MM.1S (cell line): Measurements from ENCODE around the gene HSD11B1L.
"Not testable (repeated sequence)": the region's sequence is repeated elsewhere in the genome, so short reads cannot be mapped to it uniquely, and the experiment has no call there.

Experiments
- DNase-seq: peaks from one replicate; pipeline ENCODE4 v3.0.0-alpha.2; 2015
- H2AFZ ChIP-seq: fragments of 300-600 bp; sonication (generic); 2 replicates; pipeline ENCODE4 v1.6.0; 2016; ENCODE audit warnings: antibody characterized with exemption, low read length
- H3F3A ChIP-seq: fragments of 300-600 bp; sonication (generic); 2 replicates; pipeline ENCODE4 v1.6.1; 2016; ENCODE audit warnings: mild to moderate bottlenecking, antibody characterized with exemption, low read length, moderate library complexity, mixed read lengths; ENCODE audit not compliant: insufficient read depth
- H3K27ac ChIP-seq: fragments of 300-600 bp; sonication (generic); 2 replicates; pipeline ENCODE4 v1.5.1; 2016; ENCODE audit warnings: mild to moderate bottlenecking, low read length
- H3K27me3 ChIP-seq: fragments of 300-600 bp; sonication (generic); replicated peaks from 2 replicates; pipeline ENCODE4 v1.6.0; 2016; ENCODE audit warnings: low read length; ENCODE audit not compliant: insufficient read depth
- H3K36me3 ChIP-seq: fragments of 300-600 bp; sonication (generic); replicated peaks from 2 replicates; pipeline ENCODE4 v1.6.1; 2016; ENCODE audit warnings: mild to moderate bottlenecking, low read length, mixed read lengths; ENCODE audit not compliant: insufficient read depth
- H3K4me1 ChIP-seq: fragments of 300-600 bp; sonication (generic); 2 replicates; pipeline ENCODE4 v1.6.1; 2016; ENCODE audit warnings: low read length, mixed read lengths
- H3K4me2 ChIP-seq: fragments of 300-600 bp; sonication (generic); 2 replicates; pipeline ENCODE4 v1.6.0; 2016; ENCODE audit warnings: low read depth, low read length
- H3K4me3 ChIP-seq: fragments of 300-600 bp; sonication (generic); 2 replicates; pipeline ENCODE4 v1.5.1; 2016; ENCODE audit warnings: low read length, mixed read lengths
- H3K79me2 ChIP-seq: fragments of 300-600 bp; sonication (generic); 2 replicates; pipeline ENCODE4 v1.6.1; 2016; ENCODE audit warnings: mixed run types, low read length, mixed read lengths
- H3K9ac ChIP-seq: fragments of 300-600 bp; sonication (generic); 2 replicates; pipeline ENCODE4 v1.6.1; 2016; ENCODE audit warnings: low read length, mixed read lengths
- H3K9me2 ChIP-seq: fragments of 300-600 bp; sonication (generic); replicated peaks from 2 replicates; pipeline ENCODE4 v1.6.1; 2016; ENCODE audit warnings: mild to moderate bottlenecking, low read length, mixed read lengths; ENCODE audit not compliant: insufficient read depth
- H3K9me3 ChIP-seq: fragments of 300-600 bp; sonication (generic); replicated peaks from 2 replicates; pipeline ENCODE4 v1.6.1; 2016; ENCODE audit warnings: mild to moderate bottlenecking, low read length, mixed read lengths; ENCODE audit not compliant: insufficient read depth
- H4K20me1 ChIP-seq: fragments of 300-600 bp; sonication (generic); 2 replicates; pipeline ENCODE4 v1.6.1; 2016; ENCODE audit warnings: mild to moderate bottlenecking, low read length, moderate library complexity, mixed read lengths; ENCODE audit not compliant: insufficient read depth
- EZH2 ChIP-seq: fragments of 300-600 bp; sonication (generic); optimal IDR thresholded peaks from 2 replicates; pipeline ENCODE3; 2017; ENCODE audit warnings: low read depth, mild to moderate bottlenecking, antibody characterized with exemption, low read length, mixed read lengths
- EZH2phosphoT487 ChIP-seq: fragments of 300-600 bp; sonication (generic); IDR thresholded peaks from 2 replicates; pipeline ENCODE4 v1.6.1; 2018; ENCODE audit warnings: antibody characterized with exemption, low read length
- TF ChIP-seq, protein P1 (sequence below): fragments of 300-600 bp; sonication (generic); IDR thresholded peaks from 2 replicates; pipeline ENCODE4 v1.5.1; 2016; ENCODE audit warnings: antibody characterized with exemption, low read length, mixed read lengths

Gene HSD11B1L

DNA sequence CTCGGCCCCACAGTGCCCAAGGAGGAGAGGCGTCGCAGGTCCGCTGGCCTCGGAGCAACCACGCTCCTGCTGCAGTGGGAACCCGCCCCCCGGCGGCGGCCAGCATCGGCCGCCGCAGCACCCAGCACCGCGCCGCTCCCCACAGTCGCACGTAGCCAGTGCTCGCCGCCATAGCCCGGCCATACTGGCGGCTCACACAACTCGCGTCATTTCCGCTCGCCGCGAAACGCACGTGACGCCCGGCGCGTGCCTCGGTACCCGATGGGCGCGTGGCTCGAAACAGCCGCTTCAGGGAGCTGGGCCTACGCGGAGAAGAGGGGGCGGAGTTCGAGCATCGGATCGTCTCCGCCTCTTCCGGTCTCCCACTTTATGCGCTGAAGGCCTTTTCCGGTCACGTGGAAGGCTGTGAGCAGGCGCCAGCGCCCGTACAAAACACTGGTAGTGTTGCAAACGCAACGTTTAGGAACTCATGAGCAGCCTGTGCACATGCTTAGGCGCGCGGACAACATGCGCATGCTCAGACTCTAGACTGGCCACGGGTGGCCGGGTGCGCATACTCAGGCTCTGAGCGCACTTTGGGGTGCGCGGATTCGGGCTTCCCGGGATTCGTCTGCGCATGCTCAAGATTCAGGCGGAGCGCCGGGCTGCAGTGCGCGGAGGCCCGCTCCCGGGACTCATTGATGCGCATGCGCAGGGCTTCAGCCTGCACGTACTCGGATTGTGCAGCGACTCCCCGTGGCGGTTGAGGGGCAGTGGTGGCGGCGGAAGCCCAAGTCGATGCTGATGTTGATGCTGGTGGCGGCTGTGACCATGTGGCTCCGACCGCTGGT lies 39.3 kb downstream of the HSD11B1L start, which contains the start of the genes CATSPERD and LONP1:
TSS of gene CATSPERD (plus strand) at position 677 of the 830 bp plus-strand sequence. CDS start at position 778, 101 bp downstream.
TSS of gene LONP1 (minus strand) at position 186 of the 830 bp plus-strand sequence. CDS start at position 172, 14 bp downstream.
- Histone ChIP-seq H3K79me2 (peaks cover 45% of the 10 kb centered on the region), H3K9me2 (no peaks in the 10 kb centered on the region)

DNA sequence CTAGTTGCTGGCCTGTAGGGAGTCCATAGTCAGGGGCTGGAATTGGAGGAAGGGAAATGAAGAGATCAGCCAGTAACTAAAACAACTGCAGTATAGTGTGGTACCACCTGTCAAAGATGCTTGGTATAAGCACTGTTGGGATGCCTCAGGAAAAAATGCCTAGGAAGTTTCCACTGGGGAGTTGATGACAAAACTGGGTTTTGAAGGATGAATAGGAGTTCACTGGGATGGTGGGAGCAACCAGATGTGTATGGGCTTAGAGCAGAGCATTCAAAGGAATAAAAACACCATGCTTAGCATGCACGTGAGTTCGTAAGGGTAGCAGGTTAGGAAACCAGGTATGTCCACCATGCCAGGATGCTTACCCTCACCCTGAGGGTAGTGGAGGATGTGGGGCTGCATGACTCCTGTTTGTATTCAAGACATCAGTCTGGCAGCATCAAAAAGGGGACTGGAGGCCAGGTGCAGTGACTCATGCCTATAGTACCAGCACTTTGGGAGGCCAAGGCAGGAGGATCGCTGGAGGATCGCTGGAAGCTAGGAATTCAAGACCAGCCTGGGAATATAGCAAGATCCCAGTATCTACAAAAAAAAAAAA lies 46.7 kb downstream of the HSD11B1L start:
- Histone ChIP-seq H3K4me1 (no peaks in the 10 kb centered on the region), H3K36me3 (no peaks in the 10 kb centered on the region), H4K20me1 (no peaks in the 10 kb centered on the region), H3K79me2 (no peaks in the 10 kb centered on the region), H3F3A (no peaks in the 10 kb centered on the region), H3K9me2 (no peaks in the 10 kb centered on the region), H3K9me3 (no peaks in the 10 kb centered on the region), H3K4me3 (no peak overlapping the region), H3K27ac (no peak overlapping the region), H3K9ac (no peak overlapping the region), H3K4me2 (no peak overlapping the region), H2AFZ (no peak overlapping the region), H3K27me3 (peaks cover 73% of the 10 kb centered on the region)
- TF ChIP-seq EZH2phosphoT487 (no peak), EZH2 (no peak)
- TF ChIP-seq, protein P1, sequence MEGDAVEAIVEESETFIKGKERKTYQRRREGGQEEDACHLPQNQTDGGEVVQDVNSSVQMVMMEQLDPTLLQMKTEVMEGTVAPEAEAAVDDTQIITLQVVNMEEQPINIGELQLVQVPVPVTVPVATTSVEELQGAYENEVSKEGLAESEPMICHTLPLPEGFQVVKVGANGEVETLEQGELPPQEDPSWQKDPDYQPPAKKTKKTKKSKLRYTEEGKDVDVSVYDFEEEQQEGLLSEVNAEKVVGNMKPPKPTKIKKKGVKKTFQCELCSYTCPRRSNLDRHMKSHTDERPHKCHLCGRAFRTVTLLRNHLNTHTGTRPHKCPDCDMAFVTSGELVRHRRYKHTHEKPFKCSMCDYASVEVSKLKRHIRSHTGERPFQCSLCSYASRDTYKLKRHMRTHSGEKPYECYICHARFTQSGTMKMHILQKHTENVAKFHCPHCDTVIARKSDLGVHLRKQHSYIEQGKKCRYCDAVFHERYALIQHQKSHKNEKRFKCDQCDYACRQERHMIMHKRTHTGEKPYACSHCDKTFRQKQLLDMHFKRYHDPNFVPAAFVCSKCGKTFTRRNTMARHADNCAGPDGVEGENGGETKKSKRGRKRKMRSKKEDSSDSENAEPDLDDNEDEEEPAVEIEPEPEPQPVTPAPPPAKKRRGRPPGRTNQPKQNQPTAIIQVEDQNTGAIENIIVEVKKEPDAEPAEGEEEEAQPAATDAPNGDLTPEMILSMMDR, result no peak
- DNase-seq, result no peak

More for the DNA sequence above, 39.3 kb downstream of the HSD11B1L start, which contains the start of the genes CATSPERD and LONP1:
- Histone ChIP-seq H3K4me3 (peak within 1 kb of the TSS; percentile 84), H3F3A (no peaks in the 10 kb centered on the region), H3K27ac (peak within 1 kb of the TSS; percentile 86), H3K36me3 (peaks cover 5% of the 10 kb centered on the region; the same call in 1 of the 2 replicates), H3K9me3 (no peaks in the 10 kb centered on the region), H3K27me3 (peaks cover 16% of the 10 kb centered on the region), H3K9ac (peak within 1 kb of the TSS; percentile 96), H4K20me1 (0 out of 2 replicates have a peak, but pooled peaks cover 5% of the 10 kb centered on the region), H3K4me2 (peak within 1 kb of the TSS; percentile 71), H3K4me1 (peaks cover 4% of the 10 kb centered on the region; the same call in 1 of the 2 replicates), H2AFZ (peak within 1 kb of the TSS; percentile 81)
- TF ChIP-seq EZH2phosphoT487 (no peak), EZH2 (no peak)
- TF ChIP-seq, protein P1, result peak; percentile 97
- peak; percentile 100 for DNase-seq

DNA sequence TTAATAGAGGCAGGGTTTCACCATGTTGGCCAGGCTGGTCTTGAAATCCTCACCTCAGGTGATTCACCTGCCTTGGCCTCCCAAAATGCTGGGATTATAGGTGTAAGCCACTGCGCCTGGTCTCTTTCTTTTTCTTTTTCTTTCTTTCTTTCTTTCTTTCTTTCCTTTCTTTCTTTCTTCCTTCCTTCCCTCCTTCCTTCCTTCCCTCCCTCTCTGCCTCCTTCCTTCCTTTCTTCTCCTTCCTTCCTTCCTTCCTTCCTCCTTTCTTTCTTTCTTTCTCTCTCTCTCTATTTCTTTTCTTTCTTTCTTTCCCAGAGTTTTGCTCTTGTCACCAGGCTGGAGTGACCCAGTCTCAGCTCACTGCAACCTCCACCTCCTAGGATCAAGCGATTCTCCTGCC lies 52.3 kb downstream of the HSD11B1L start:
- not testable (repeated sequence) for H3K4me2 ChIP-seq, H2AFZ ChIP-seq, H3K4me3 ChIP-seq, H3K9me3 ChIP-seq, H3K27ac ChIP-seq, H3K9ac ChIP-seq, H3K79me2 ChIP-seq, H3K9me2 ChIP-seq, H4K20me1 ChIP-seq, H3F3A ChIP-seq, H3K36me3 ChIP-seq, H3K4me1 ChIP-seq, DNase-seq
- H3K27me3 ChIP-seq, result peaks cover 80% of the 10 kb centered on the region
